ENCODE measurements around the gene RFWD3.

Gene RFWD3

GRCh38 chr16:74623214-74623838 is 43.4 kb downstream of the RFWD3 start:
- FAIRE-seq (peak; percentile 78), DNase-seq (ENCODE audit: insufficient read length, low spot score) (no peak)

GRCh38 chr16:74622005-74622404 is 44.7 kb downstream of the RFWD3 start:
- FAIRE-seq (no peak), DNase-seq (ENCODE audit: insufficient read length, low spot score) (no peak)

GRCh38 chr16:74617206-74617788 is 49.4 kb downstream of the RFWD3 start:
- no peak for FAIRE-seq
- DNase-seq (ENCODE audit: insufficient read length, low spot score): no peak

GRCh38 chr16:74611721-74612120 is 55.0 kb downstream of the RFWD3 start:
- DNase-seq (ENCODE audit: insufficient read length, low spot score) (no peak), FAIRE-seq (no peak)

GRCh38 chr16:74608944-74609343 is 57.7 kb downstream of the RFWD3 start:
- FAIRE-seq: no peak
- DNase-seq (ENCODE audit: insufficient read length, low spot score): no peak

GRCh38 chr16:74608381-74608780 is 58.3 kb downstream of the RFWD3 start:
- FAIRE-seq: no peak
- DNase-seq (ENCODE audit: insufficient read length, low spot score): no peak

GRCh38 chr16:74607962-74608356 is 58.7 kb downstream of the RFWD3 start:
- FAIRE-seq (no peak), DNase-seq (ENCODE audit: insufficient read length, low spot score) (no peak)

- no peak for DNase-seq (ENCODE audit: insufficient read length, low spot score)
- no peak for FAIRE-seq
Measured at GRCh38 chr16:74607310-74607961, 59.2 kb downstream of the RFWD3 start.

GRCh38 chr16:74606521-74607309 is 60.0 kb downstream of the RFWD3 start, which contains the start of gene GLG1:
TSS of gene GLG1 (minus strand) at chr16:74607114. CDS start at chr16:74607094, 20 bp downstream.
- peak; percentile 78 for DNase-seq (ENCODE audit: insufficient read length, low spot score)

GRCh38 chr16:74605746-74606520 is 60.7 kb downstream of the RFWD3 start:
- DNase-seq (ENCODE audit: insufficient read length, low spot score) (no peak), FAIRE-seq (peak; percentile 63)

More at GRCh38 chr16:74606521-74607309, 60.0 kb downstream of the RFWD3 start, which contains the start of gene GLG1:
- peak; percentile 56 for FAIRE-seq

- no peak for DNase-seq (ENCODE audit: insufficient read length, low spot score)
- no peak for FAIRE-seq
Measured at GRCh38 chr16:74605332-74605731, 61.3 kb downstream of the RFWD3 start.

- no peak for FAIRE-seq
Measured at GRCh38 chr16:74603848-74604247, 62.8 kb downstream of the RFWD3 start.

GRCh38 chr16:74601126-74601871 is 65.4 kb downstream of the RFWD3 start:
- FAIRE-seq (no peak), DNase-seq (ENCODE audit: insufficient read length, low spot score) (no peak)

More at GRCh38 chr16:74603848-74604247, 62.8 kb downstream of the RFWD3 start:
- no peak for DNase-seq (ENCODE audit: insufficient read length, low spot score)

GRCh38 chr16:74596586-74596985 is 70.1 kb downstream of the RFWD3 start:
- DNase-seq (ENCODE audit: insufficient read length, low spot score): no peak
- no peak for FAIRE-seq

GRCh38 chr16:74592847-74593246 is 73.8 kb downstream of the RFWD3 start:
- FAIRE-seq (no peak), DNase-seq (ENCODE audit: insufficient read length, low spot score) (no peak)

- FAIRE-seq (no peak), DNase-seq (ENCODE audit: insufficient read length, low spot score) (no peak)
Measured at GRCh38 chr16:74591876-74592650, 74.6 kb downstream of the RFWD3 start.

- no peak for DNase-seq (ENCODE audit: insufficient read length, low spot score)
Measured at GRCh38 chr16:74586948-74587347, 79.7 kb downstream of the RFWD3 start.

GRCh38 chr16:74585846-74586443 is 80.7 kb downstream of the RFWD3 start:
- FAIRE-seq (no peak), DNase-seq (ENCODE audit: insufficient read length, low spot score) (no peak)

More at GRCh38 chr16:74586948-74587347, 79.7 kb downstream of the RFWD3 start:
- no peak for FAIRE-seq
